Natural killer cell (primary cell): ENCODE results near the gene URB1. TPM values are rescaled to one million over a fixed set of nuclear protein-coding genes. Genes with fewer than 3 reads are reported as not detected.

Experiments
- ATAC-seq, 3 donors: fragments of 150-1000 bp in 2 of 3; fragments of 200-7000 bp in 1 of 3; cut with Tn5 transposase; 1 replicate in 1 of 3; 2 replicates in 2 of 3; pipeline ENCODE4 v1.10.0; 2021; ENCODE audit warnings: mild to moderate bottlenecking in 2 of 3, moderate library complexity in 2 of 3
- DNase-seq, 2 donors: peaks; one replicate each; pipeline versions ENCODE4 v3.0.0 to v3.0.0-alpha.2; 2013 to 2021; ENCODE audit warnings: mixed read lengths in 1 of 2
- H3K27ac ChIP-seq: one replicate; pipeline ENCODE4 v1.5.1; 2013; ENCODE audit warnings: mild to moderate bottlenecking, low read length
- H3K27me3 ChIP-seq: one replicate; pipeline ENCODE4 v1.6.1; 2013; ENCODE audit warnings: low read length; ENCODE audit not compliant: control insufficient read depth, insufficient read depth
- H3K36me3 ChIP-seq: one replicate; pipeline ENCODE4 v1.6.1; 2013; ENCODE audit warnings: low read length; ENCODE audit not compliant: control insufficient read depth, insufficient read depth
- H3K4me1 ChIP-seq: one replicate; pipeline ENCODE4 v1.6.1; 2013; ENCODE audit warnings: low read length; ENCODE audit not compliant: control insufficient read depth, insufficient read depth
- H3K4me3 ChIP-seq: one replicate; pipeline ENCODE4 v1.5.1; 2013; ENCODE audit warnings: low read length
- H3K9me3 ChIP-seq: one replicate; pipeline ENCODE4 v1.6.1; 2013; ENCODE audit warnings: low read length; ENCODE audit not compliant: control insufficient read depth, insufficient read depth
- H3K27ac Mint-ChIP-seq, 2 donors: one replicate each; pipeline ENCODE4 v1.8.0; 2022; ENCODE audit warnings: mild to moderate bottlenecking in 2 of 2, mixed read lengths in 2 of 2, moderate library complexity in 1 of 2
- H3K27me3 Mint-ChIP-seq, 2 donors: one replicate each; pipeline ENCODE4 v1.8.0; 2022; ENCODE audit warnings: low read depth in 2 of 2, mixed read lengths in 2 of 2
- H3K36me3 Mint-ChIP-seq: one replicate; pipeline ENCODE4 v1.8.0; 2022; ENCODE audit warnings: mixed read lengths
- H3K4me1 Mint-ChIP-seq, 2 donors: one replicate each; pipeline ENCODE4 v1.8.0; 2022; ENCODE audit warnings: mixed read lengths in 2 of 2
- H3K4me3 Mint-ChIP-seq: one replicate; pipeline ENCODE4 v1.8.0; 2022; ENCODE audit warnings: mild to moderate bottlenecking, moderate library complexity, mixed read lengths
- H3K9me3 Mint-ChIP-seq, 2 donors: one replicate each; pipeline ENCODE4 v1.8.0; 2022; ENCODE audit warnings: mixed read lengths in 2 of 2
- WGBS: methylation state at CpG from one replicate; pipeline ENCODE4 v1.1.7; 2013; ENCODE audit warnings: missing lambda C conversion rate; ENCODE audit not compliant: insufficient coverage; 5-methylcytosine and 5-hydroxymethylcytosine counted together
- intact Hi-C: fragments of 100-400 bp; cut with micrococcal nuclease; formaldehyde crosslinking; loops from one replicate; pipeline ENCODE4 v1.14.2; 2022
- total RNA-seq, 4 donors: library from RNA; stranded (reverse); fragments of 120-200 nt in 1 of 4; gene quantifications; one replicate each; pipeline versions ENCODE4 v1.2.3 to v1.2.4, GENCODE V29; 2013 to 2022
- TF ChIP-seq, protein P1 (sequence below): fragments of 200-600 bp; IDR thresholded peaks from one replicate; pipeline ENCODE4 v1.8.0; 2022; ENCODE audit warnings: antibody characterized with exemption

URB1 gene
- total RNA-seq, 3 donors from 2014 or later (not counting 1 experiment from before 2014, with no cell fraction given) = 6.1 to 7.8 (median 7.5) TPM

DNA sequence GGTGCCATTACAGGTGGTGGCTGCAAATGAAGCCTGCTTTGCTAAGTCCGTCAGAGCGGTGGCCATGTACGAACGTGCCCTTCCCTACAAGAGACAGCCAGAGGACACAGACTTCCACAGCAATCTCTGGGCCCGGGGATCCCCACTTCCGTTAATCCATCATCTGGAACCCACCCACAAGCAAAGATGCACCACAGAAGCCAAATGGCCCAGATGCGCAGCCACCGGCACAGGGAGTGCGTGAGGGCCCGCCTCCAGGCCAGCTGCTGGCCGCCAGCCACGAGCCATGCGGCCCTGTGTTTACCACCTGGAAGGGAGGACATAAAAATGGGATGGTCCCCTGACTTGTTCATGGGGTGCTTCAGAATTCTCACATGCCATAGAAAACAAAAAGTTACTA is 72.1 kb downstream of the URB1 start:
- no peak overlapping the region for H3K4me3 ChIP-seq
- H3K4me1 ChIP-seq = no peaks in the 10 kb centered on the region
- Mint-ChIP-seq H3K27me3 (no peaks in the 10 kb centered on the region), H3K4me1 (no peaks in the 10 kb centered on the region), H3K9me3 (no peaks in the 10 kb centered on the region), H3K27ac (no peak overlapping the region), H3K36me3 (peaks cover 32% of the 10 kb centered on the region), H3K4me3 (no peak overlapping the region)
- no peak for ATAC-seq
- 99% methylated on average over 13 of the region's 13 CpGs for WGBS
- H3K27me3 ChIP-seq = no peaks in the 10 kb centered on the region
- DNase-seq = no peak
- intact Hi-C loops = no loop called here
- no peaks in the 10 kb centered on the region for H3K9me3 ChIP-seq
- TF ChIP-seq, protein P1, sequence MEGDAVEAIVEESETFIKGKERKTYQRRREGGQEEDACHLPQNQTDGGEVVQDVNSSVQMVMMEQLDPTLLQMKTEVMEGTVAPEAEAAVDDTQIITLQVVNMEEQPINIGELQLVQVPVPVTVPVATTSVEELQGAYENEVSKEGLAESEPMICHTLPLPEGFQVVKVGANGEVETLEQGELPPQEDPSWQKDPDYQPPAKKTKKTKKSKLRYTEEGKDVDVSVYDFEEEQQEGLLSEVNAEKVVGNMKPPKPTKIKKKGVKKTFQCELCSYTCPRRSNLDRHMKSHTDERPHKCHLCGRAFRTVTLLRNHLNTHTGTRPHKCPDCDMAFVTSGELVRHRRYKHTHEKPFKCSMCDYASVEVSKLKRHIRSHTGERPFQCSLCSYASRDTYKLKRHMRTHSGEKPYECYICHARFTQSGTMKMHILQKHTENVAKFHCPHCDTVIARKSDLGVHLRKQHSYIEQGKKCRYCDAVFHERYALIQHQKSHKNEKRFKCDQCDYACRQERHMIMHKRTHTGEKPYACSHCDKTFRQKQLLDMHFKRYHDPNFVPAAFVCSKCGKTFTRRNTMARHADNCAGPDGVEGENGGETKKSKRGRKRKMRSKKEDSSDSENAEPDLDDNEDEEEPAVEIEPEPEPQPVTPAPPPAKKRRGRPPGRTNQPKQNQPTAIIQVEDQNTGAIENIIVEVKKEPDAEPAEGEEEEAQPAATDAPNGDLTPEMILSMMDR = no peak
- no peak overlapping the region for H3K27ac ChIP-seq
- peaks cover 93% of the 10 kb centered on the region for H3K36me3 ChIP-seq

DNA sequence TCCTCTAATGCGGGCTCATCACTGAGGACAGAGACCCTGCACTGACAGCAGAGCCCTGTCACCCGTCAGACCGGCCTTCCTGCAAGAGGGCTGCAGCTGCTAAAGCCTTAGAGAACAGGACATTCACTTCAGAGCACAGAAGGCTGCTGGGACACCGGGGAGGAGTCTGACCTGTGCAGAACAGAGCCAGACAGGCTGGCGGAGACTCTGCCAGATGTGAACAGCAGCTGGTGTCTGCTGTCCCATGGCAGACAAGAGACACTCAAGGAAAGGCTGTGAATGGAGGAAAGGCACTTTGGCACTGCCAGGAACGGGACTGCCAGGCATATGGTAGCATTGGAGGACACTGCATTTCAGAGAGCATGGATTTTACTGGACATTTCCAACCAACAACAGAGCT is 72.8 kb downstream of the URB1 start:
- H3K36me3 Mint-ChIP-seq = peaks cover 26% of the 10 kb centered on the region
- Histone ChIP-seq H3K9me3 (no peaks in the 10 kb centered on the region), H3K36me3 (peaks cover 92% of the 10 kb centered on the region), H3K4me3 (no peak overlapping the region), H3K27ac (no peak overlapping the region), H3K27me3 (no peaks in the 10 kb centered on the region), H3K4me1 (no peaks in the 10 kb centered on the region)
- H3K9me3 Mint-ChIP-seq = no peaks in the 10 kb centered on the region
- no peak for ATAC-seq
- WGBS = 98% methylated on average over 6 of the region's 6 CpGs
- H3K4me3 Mint-ChIP-seq = no peak overlapping the region
- H3K4me1 Mint-ChIP-seq = no peaks in the 10 kb centered on the region
- H3K27me3 Mint-ChIP-seq = no peaks in the 10 kb centered on the region
- intact Hi-C loops = no loop called here
- DNase-seq = no peak
- TF ChIP-seq, protein P1 = no peak
- no peak overlapping the region for H3K27ac Mint-ChIP-seq

DNA sequence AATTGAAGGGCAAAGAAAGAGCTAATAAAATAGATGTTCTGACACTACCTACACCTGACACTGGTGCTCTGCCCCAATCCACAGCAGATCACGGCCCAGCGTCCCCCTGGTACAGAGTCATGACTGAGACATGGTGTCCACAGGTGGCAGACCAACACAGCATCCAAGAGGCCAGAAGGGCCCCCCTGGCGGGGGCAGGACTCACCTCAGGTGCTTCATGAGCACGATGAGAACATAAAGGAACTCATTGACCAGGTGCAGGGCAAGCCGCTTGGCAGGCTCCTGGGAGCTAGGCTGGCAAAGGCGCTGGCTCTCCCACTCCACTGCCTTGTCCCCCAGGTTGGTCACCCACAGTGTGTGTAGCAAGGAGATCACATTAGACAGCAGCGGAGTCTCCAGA is 73.8 kb downstream of the URB1 start:
- no peak overlapping the region for H3K27ac ChIP-seq
- H3K4me3 ChIP-seq = no peak overlapping the region
- DNase-seq (no peak), ATAC-seq (no peak)
- no peak overlapping the region for H3K4me3 Mint-ChIP-seq
- H3K36me3 ChIP-seq = peaks cover 85% of the 10 kb centered on the region
- no peaks in the 10 kb centered on the region for H3K4me1 Mint-ChIP-seq
- H3K4me1 ChIP-seq = no peaks in the 10 kb centered on the region
- TF ChIP-seq, protein P1 = no peak
- peaks cover 15% of the 10 kb centered on the region for H3K36me3 Mint-ChIP-seq
- intact Hi-C loops = no loop called here
- H3K9me3 ChIP-seq = no peaks in the 10 kb centered on the region
- WGBS = 97% methylated on average over 7 of the region's 7 CpGs
- H3K27ac Mint-ChIP-seq = no peak overlapping the region
- H3K27me3 Mint-ChIP-seq = no peaks in the 10 kb centered on the region
- H3K27me3 ChIP-seq = no peaks in the 10 kb centered on the region
- H3K9me3 Mint-ChIP-seq = no peaks in the 10 kb centered on the region

DNA sequence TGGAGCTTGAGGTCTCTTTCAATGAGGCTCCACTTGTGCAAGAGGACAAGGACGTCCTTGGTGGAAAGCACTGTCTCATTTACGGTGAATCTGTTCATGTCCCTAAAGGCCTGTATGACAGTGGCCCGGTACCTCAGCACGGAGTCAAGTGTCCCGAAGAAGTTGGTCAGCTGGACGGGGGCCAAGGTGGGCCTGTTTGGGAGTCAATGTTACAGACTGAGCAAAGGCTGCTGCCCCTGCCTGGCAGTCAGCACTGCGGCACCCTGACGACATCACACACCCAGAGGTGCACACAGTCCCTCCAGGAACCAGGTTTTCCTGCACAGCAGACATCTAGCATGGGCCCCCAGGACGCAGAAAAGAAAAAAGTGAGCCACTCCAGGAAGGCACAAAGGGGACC is 75.1 kb downstream of the URB1 start:
- TF ChIP-seq, protein P1 = no peak
- Mint-ChIP-seq H3K9me3 (no peaks in the 10 kb centered on the region), H3K4me3 (no peak overlapping the region), H3K27ac (no peak overlapping the region), H3K36me3 (peaks cover 9% of the 10 kb centered on the region), H3K4me1 (no peaks in the 10 kb centered on the region), H3K27me3 (no peaks in the 10 kb centered on the region)
- Histone ChIP-seq H3K4me3 (no peak overlapping the region), H3K4me1 (no peaks in the 10 kb centered on the region), H3K36me3 (peaks cover 76% of the 10 kb centered on the region), H3K27me3 (no peaks in the 10 kb centered on the region), H3K9me3 (no peaks in the 10 kb centered on the region), H3K27ac (no peak overlapping the region)
- ATAC-seq (no peak), DNase-seq (no peak)
- intact Hi-C loops = no loop called here
- 92% methylated on average over 9 of the region's 9 CpGs for WGBS
